Measurements from ENCODE around the gene PTTG1IP. TPM values are rescaled to one million over a fixed set of nuclear protein-coding genes. Genes with fewer than 3 reads are reported as not detected.

The PTTG1IP gene
- total RNA-seq, 4 donors from 2014 or later, result 108 to 202 (median 146) TPM

DNA sequence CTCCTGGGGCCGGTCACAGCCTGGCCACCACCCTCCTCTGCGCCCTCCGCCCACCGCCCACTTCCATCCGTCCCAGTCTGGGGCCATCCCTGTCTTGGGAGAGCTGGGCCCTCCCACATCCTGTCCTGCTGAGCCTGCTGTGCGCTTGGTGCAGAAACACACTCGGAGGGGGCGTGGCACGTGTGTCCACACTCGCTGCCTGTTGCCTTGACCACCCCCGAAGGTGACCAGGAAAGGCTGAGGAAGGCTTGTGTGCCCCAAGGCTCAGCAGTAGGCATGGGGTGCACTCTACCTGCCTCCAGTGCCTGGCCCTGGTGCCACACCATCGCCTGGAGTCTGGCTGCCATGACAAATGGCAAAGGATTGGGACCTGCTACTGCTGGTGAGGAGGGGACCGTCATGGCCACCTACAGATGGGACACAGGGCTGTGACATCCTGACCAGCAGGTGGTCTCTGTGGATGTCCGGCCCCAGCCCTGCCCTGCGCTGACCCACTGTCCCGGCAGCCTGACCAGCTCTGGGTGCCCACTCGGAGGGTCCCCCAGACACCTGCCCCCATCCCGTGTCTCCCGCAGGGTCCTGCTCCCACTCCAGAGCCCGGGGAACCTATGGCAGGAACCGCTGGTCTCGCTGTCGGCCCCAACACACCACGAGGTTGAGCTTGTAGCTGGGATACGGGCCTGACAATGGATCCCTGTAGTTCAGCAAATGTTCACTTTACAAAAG lies 23.2 kb upstream of the PTTG1IP start:
- Histone ChIP-seq H3K27me3 (no peaks in the 10 kb centered on the region), H3K36me3 (no peaks in the 10 kb centered on the region), H3K9me3 (no peaks in the 10 kb centered on the region), H3K4me3 (no peak overlapping the region), H3K4me1 (no peaks in the 10 kb centered on the region), H3K27ac (no peak overlapping the region)
- no peak for DNase-seq
- TF ChIP-seq POLR2A (IDR thresholded peaks at IDR 0.05), result no peak
- TF ChIP-seq, protein P1, sequence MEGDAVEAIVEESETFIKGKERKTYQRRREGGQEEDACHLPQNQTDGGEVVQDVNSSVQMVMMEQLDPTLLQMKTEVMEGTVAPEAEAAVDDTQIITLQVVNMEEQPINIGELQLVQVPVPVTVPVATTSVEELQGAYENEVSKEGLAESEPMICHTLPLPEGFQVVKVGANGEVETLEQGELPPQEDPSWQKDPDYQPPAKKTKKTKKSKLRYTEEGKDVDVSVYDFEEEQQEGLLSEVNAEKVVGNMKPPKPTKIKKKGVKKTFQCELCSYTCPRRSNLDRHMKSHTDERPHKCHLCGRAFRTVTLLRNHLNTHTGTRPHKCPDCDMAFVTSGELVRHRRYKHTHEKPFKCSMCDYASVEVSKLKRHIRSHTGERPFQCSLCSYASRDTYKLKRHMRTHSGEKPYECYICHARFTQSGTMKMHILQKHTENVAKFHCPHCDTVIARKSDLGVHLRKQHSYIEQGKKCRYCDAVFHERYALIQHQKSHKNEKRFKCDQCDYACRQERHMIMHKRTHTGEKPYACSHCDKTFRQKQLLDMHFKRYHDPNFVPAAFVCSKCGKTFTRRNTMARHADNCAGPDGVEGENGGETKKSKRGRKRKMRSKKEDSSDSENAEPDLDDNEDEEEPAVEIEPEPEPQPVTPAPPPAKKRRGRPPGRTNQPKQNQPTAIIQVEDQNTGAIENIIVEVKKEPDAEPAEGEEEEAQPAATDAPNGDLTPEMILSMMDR (IDR thresholded peaks at IDR 0.05), result no peak
- intact Hi-C loops (cut with DNase I; ENCODE audit: low total_unique reads), result no loop called here

DNA sequence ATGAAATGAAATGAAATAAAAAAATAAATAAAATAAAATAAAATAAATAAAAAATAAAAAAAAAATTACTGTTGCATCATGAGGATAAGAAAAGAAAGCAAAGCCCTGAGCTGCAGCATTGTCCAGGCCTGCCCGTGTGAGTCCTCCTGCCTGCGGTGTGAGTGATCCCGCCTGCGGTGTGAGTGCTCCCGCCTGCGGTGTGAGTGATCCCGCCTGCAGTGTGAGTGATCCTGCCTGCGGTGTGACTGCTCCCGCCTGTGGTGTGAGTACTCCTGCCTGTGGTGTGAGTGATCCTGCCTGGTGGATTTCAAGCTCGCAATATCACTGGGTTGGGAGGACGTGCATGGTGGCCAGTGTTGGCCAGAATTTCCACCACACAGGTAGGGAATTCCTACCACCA lies 22.4 kb upstream of the PTTG1IP start:
- H3K27me3 ChIP-seq, result no peaks in the 10 kb centered on the region
- no peak overlapping the region for H3K27ac ChIP-seq
- H3K4me3 ChIP-seq, result no peak overlapping the region
- no peaks in the 10 kb centered on the region for H3K4me1 ChIP-seq
- H3K9me3 ChIP-seq, result no peaks in the 10 kb centered on the region
- TF ChIP-seq, protein P1 (IDR thresholded peaks at IDR 0.05), result no peak
- no peak for TF ChIP-seq POLR2A (IDR thresholded peaks at IDR 0.05)
- H3K36me3 ChIP-seq, result no peaks in the 10 kb centered on the region
- intact Hi-C loops (cut with DNase I; ENCODE audit: low total_unique reads), result no loop called here
- DNase-seq, result no peak

DNA sequence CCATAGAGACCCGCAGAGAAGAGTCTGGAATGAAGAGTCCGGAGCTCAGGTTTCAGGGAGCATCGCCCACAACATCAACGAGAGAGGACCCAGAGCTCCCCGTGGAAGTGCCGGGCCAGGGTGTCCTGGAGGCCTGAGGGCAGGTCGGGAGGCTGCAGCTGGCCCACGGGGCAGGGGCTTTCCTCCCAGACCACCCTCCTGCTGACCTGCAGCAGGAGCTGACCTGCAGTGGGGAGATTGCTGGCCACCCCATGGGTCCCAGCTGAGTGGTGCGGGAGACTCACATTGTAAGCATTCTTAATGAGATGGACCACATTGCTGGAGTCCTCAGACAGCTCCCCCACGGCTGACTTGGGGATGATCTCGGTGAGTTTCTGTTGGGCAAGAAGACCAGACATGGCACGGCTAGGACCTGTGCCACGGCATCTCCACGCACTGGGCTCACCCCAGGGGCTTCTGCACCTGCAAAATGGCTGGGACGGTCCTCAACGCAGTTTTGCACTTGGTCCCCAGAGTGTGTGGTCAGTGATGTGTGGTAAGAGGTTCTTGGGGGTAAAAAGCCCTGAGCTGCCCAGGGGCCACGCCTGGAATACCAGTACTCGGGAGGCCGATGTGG lies 21.3 kb upstream of the PTTG1IP start:
- intact Hi-C loops (cut with DNase I; ENCODE audit: low total_unique reads), result no loop called here
- Histone ChIP-seq H3K27ac (no peak overlapping the region), H3K36me3 (no peaks in the 10 kb centered on the region), H3K27me3 (no peaks in the 10 kb centered on the region), H3K9me3 (no peaks in the 10 kb centered on the region), H3K4me3 (no peak overlapping the region), H3K4me1 (no peaks in the 10 kb centered on the region)
- no peak for DNase-seq
- TF ChIP-seq, protein P1 (IDR thresholded peaks at IDR 0.05), result no peak
- no peak for TF ChIP-seq POLR2A (IDR thresholded peaks at IDR 0.05)

DNA sequence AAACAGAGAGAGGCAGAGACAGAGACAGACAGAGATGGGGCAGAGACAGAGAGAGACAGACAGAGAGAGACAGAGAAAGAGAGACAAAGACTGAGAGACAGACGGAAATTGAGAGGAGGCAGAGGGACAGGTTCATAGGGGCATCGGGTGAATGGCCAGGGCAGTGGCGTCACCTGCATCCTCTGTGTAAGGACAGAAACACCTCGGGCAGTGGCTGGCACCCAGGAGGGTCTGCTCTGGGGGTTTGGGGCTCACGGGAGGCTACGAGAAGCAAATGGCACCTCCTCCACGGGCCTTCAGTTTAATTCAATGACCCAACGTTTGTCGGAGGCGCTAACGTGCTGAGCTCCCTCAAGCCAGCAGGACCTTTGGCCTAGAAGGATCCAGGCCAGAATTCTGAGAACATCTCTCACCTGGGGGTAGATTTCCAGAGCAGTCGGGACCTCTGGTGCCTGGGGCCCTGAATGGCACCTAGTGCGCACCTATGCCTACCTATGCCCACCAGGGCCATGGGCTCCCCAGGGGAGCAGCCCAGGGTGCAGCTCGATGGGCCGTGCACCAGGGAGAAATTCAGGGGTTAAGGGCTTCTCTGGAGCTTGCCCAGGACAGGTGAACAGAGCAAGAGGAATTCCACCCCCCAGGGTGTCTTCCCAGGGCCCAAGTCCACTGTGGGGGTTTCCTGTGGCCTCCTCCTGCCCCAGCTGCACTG lies 20.6 kb upstream of the PTTG1IP start:
- H3K4me1 ChIP-seq, result no peaks in the 10 kb centered on the region
- no peaks in the 10 kb centered on the region for H3K9me3 ChIP-seq
- intact Hi-C loops (cut with DNase I; ENCODE audit: low total_unique reads), result no loop called here
- no peaks in the 10 kb centered on the region for H3K27me3 ChIP-seq
- TF ChIP-seq, protein P1 (IDR thresholded peaks at IDR 0.05), result no peak
- TF ChIP-seq POLR2A (IDR thresholded peaks at IDR 0.05), result no peak
- H3K4me3 ChIP-seq, result no peak overlapping the region
- DNase-seq, result no peak
- H3K27ac ChIP-seq, result no peak overlapping the region
- no peaks in the 10 kb centered on the region for H3K36me3 ChIP-seq

DNA sequence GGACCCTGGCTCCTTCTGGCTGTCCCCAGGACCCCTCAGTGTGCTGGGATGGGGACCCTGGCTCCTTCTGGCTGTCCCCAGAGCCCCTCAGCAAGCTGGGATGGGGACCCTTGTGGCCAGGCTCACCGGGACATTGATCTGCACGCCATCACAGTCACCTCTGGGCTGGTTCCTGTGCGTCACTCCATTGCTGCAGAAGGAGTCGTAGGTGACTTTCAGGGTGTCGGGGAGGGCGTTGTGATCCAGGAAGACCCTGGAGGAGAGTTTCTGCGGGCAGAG lies 19.7 kb upstream of the PTTG1IP start:
- TF ChIP-seq, protein P1 (IDR thresholded peaks at IDR 0.05), result no peak
- no peak for TF ChIP-seq POLR2A (IDR thresholded peaks at IDR 0.05)
- H3K27me3 ChIP-seq, result no peaks in the 10 kb centered on the region
- no peaks in the 10 kb centered on the region for H3K9me3 ChIP-seq
- intact Hi-C loops (cut with DNase I; ENCODE audit: low total_unique reads), result no loop called here
- no peaks in the 10 kb centered on the region for H3K36me3 ChIP-seq
- H3K27ac ChIP-seq, result no peak overlapping the region
- H3K4me1 ChIP-seq, result no peaks in the 10 kb centered on the region
- DNase-seq, result no peak
- no peak overlapping the region for H3K4me3 ChIP-seq

Data from uterus (tissue), 4 donors.